ENCODE data around the gene LRRC43.

LRRC43 gene

GRCh38 chr12:122155705-122156104, 27.2 kb upstream of the LRRC43 start:
- no peak overlapping the region for H3K4me3 ChIP-seq (replicated peaks; ENCODE audit: low read depth, low read length)
- no peak for TF ChIP-seq CTCF (IDR thresholded peaks at IDR 0.05; ENCODE audit: low read depth, low read length, missing control alignments)
- no peak for DNase-seq (ENCODE audit: extremely low read depth, low read depth)

GRCh38 chr12:122158700-122159285, 24.1 kb upstream of the LRRC43 start:
- TF ChIP-seq CTCF (IDR thresholded peaks at IDR 0.05; ENCODE audit: low read depth, low read length, missing control alignments), result no peak
- DNase-seq (ENCODE audit: extremely low read depth, low read depth), result no peak
- no peak overlapping the region for H3K4me3 ChIP-seq (replicated peaks; ENCODE audit: low read depth, low read length)

GRCh38 chr12:122159882-122160281, 23.0 kb upstream of the LRRC43 start:
- no peak for DNase-seq (ENCODE audit: extremely low read depth, low read depth)
- no peak overlapping the region for H3K4me3 ChIP-seq (replicated peaks; ENCODE audit: low read depth, low read length)
- TF ChIP-seq CTCF (IDR thresholded peaks at IDR 0.05; ENCODE audit: low read depth, low read length, missing control alignments), result no peak

GRCh38 chr12:122160761-122161160, 22.2 kb upstream of the LRRC43 start:
- TF ChIP-seq CTCF (IDR thresholded peaks at IDR 0.05; ENCODE audit: low read depth, low read length, missing control alignments), result no peak
- no peak overlapping the region for H3K4me3 ChIP-seq (replicated peaks; ENCODE audit: low read depth, low read length)
- DNase-seq (ENCODE audit: extremely low read depth, low read depth), result no peak

- DNase-seq (ENCODE audit: extremely low read depth, low read depth), result no peak
- no peak overlapping the region for H3K4me3 ChIP-seq (replicated peaks; ENCODE audit: low read depth, low read length)
- no peak for TF ChIP-seq CTCF (IDR thresholded peaks at IDR 0.05; ENCODE audit: low read depth, low read length, missing control alignments)
These were observed 21.2 kb upstream of the LRRC43 start for GRCh38 chr12:122161682-122162081.

GRCh38 chr12:122162976-122163375, 19.9 kb upstream of the LRRC43 start:
- DNase-seq (ENCODE audit: extremely low read depth, low read depth), result no peak
- H3K4me3 ChIP-seq (replicated peaks; ENCODE audit: low read depth, low read length), result no peak overlapping the region
- no peak for TF ChIP-seq CTCF (IDR thresholded peaks at IDR 0.05; ENCODE audit: low read depth, low read length, missing control alignments)

All from HFF-Myc (cell line).